Smooth muscle cell (in vitro differentiated cells): Measurements from ENCODE around the gene LXN. TPM values are rescaled to one million over a fixed set of nuclear protein-coding genes. Genes with fewer than 3 reads are reported as not detected.

ENCODE experiments used
- polyA plus RNA-seq: library from polyadenylated mRNA; unstranded; fragments of >200 nt; fragmentation: Nextera tagmentation; extraction: Ambion mirVana; gene quantifications from 2 replicates; pipeline ENCODE4 v1.2.1, GENCODE V29; 2016
- small RNA-seq: library from RNA; depleted of rRNA; stranded (forward); fragments of <200 nt; gene quantifications from one replicate; pipeline ENCODE3, GENCODE V24; 2014
- total RNA-seq: library from RNA; depleted of rRNA; stranded (reverse); fragments of >200 nt; gene quantifications from 2 replicates; pipeline ENCODE4 v1.2.3, GENCODE V29; 2014

LXN gene
- total and polyA plus RNA-seq, 2 experiments from 2014 or later, result 28.4 to 30.4 TPM

Small RNAs within 50 kb of the gene (small RNA-seq; reads per million reads assigned to genes)
- not detected for gene AC025033.1
- not detected for gene AC080013.6

Other genes starting within 250 kb of the LXN start
- 22.9 and 24.3 TPM in 2 replicates for gene MLF1, start 101.5 kb downstream of the LXN start, total RNA-seq
- gene MLF1, start 101.5 kb downstream of the LXN start, polyA plus RNA-seq, result 25.9 and 28.5 TPM in 2 replicates
- gene GFM1, start 28.1 kb downstream of the LXN start, total RNA-seq, result 34.9 and 40.8 TPM in 2 replicates
- 19.4 and 20.4 TPM in 2 replicates for gene GFM1, start 28.1 kb downstream of the LXN start, polyA plus RNA-seq
- 9.8 and 15.3 TPM in 2 replicates for gene RARRES1, start 59.8 kb upstream of the LXN start, total RNA-seq
- gene RARRES1, start 59.8 kb upstream of the LXN start, polyA plus RNA-seq, result 6.6 and 10.2 TPM in 2 replicates
- gene MFSD1, start 129.4 kb upstream of the LXN start, total RNA-seq, result 91.5 and 95.0 TPM in 2 replicates
- 60.1 and 64.7 TPM in 2 replicates for gene MFSD1, start 129.4 kb upstream of the LXN start, polyA plus RNA-seq